ENCODE data around the gene CCDC30.

The CCDC30 gene

DNA sequence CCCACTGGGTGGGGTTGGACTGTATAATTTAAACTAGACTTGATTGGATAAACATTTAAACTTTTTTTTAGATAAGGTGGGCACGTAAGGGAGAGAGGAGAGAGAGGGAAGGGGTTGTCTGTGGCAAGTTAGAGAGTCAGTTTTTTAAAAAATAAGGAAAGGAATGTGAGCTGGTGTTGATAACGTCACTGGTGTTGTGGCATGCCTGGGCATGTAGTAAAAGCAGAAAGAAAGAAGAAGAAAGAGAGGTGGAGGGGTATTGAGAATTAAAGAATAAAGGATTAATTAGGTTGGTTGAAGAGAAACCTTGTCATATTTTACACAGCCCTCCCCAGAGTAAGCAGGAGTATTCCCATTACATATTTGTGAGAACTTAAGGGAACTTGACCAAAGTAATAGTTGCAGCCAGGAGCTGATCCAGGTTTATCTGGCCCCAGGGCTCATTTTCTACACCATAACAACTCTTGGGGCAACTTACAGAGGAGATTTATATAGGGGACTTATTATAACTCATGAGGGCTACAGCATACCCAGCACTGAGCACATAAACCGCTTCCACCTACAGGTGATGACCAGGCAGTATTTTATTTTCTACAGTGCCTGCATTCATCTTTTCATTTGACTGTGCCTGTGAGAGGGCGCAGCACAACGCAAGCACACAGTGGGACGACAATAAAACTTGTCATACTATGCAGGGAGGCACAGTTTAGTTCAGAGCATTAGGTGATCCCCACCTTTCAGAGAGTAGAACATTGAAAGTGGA, 70.2 kb downstream of the CCDC30 start:
- H3K4me3 ChIP-seq (ENCODE audit: low read depth, low read length), result no peak overlapping the region
- TF ChIP-seq, protein P1, sequence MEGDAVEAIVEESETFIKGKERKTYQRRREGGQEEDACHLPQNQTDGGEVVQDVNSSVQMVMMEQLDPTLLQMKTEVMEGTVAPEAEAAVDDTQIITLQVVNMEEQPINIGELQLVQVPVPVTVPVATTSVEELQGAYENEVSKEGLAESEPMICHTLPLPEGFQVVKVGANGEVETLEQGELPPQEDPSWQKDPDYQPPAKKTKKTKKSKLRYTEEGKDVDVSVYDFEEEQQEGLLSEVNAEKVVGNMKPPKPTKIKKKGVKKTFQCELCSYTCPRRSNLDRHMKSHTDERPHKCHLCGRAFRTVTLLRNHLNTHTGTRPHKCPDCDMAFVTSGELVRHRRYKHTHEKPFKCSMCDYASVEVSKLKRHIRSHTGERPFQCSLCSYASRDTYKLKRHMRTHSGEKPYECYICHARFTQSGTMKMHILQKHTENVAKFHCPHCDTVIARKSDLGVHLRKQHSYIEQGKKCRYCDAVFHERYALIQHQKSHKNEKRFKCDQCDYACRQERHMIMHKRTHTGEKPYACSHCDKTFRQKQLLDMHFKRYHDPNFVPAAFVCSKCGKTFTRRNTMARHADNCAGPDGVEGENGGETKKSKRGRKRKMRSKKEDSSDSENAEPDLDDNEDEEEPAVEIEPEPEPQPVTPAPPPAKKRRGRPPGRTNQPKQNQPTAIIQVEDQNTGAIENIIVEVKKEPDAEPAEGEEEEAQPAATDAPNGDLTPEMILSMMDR (IDR thresholded peaks at IDR 0.05; ENCODE audit: insufficient read depth, low read depth, low read length, missing control alignments), result no peak
- DNase-seq (ENCODE audit: low read depth), result no peak

DNA sequence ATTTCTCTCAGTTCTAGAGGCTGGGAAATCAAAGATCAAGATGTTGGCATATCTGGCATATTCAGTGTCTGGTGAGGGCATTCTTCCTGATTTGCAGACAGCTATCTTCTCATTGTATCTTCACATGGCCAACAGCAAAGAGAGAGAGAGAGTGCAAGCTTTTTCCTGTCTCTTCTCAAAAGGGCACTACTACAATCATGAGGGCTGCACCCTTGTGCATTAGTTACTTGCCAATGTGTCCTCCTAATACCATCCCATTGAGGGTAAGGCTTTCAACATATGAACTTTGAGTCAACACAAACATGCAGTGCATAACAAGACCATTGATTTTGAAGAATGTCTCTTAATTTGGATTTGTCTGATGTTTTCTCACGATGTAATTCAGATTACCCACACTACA, 78.0 kb downstream of the CCDC30 start:
- TF ChIP-seq, protein P1 (IDR thresholded peaks at IDR 0.05; ENCODE audit: insufficient read depth, low read depth, low read length, missing control alignments), result no peak
- H3K4me3 ChIP-seq (ENCODE audit: low read depth, low read length), result no peak overlapping the region
- no peak for DNase-seq (ENCODE audit: low read depth)

DNA sequence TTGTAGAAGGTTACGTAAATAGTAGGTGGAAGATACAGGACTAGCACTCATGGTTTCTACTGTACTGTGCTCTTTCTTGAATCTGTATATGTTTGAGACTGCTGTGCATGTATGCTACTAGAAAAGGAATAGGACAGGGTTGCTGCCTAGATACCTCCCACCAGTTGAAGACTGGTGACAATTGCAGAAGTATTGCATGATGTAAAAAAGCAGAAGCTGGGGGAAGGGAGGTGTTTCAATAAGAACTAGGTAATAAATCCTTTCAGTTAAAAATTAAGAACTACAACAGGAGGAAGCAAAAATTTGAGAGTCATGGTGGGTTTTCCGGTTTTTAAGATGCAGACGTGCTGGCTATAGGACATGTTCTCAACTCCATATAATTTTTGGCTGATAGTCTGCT, 88.1 kb downstream of the CCDC30 start:
- no peak overlapping the region for H3K4me3 ChIP-seq (ENCODE audit: low read depth, low read length)
- DNase-seq (ENCODE audit: low read depth), result no peak
- TF ChIP-seq, protein P1 (IDR thresholded peaks at IDR 0.05; ENCODE audit: insufficient read depth, low read depth, low read length, missing control alignments), result no peak

DNA sequence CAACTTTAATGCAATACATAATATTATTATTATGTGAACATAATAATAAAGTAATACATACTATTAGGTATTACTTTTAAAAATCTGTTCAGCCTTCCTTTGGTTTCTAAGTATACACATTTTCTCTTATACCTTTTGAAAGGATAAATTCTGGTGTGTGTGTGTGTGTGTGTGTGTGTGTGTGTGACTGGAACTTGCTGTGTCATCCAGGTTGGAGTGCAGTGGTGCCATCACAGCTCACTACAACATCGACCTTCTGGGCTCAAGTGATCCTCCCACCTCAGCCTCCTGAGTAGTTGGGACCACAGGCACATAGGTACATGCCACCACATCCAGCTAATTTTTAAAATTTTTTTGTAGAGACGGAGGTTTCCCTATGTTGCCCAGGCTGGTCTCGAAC, 88.5 kb downstream of the CCDC30 start:
- DNase-seq (ENCODE audit: low read depth), result no peak
- H3K4me3 ChIP-seq (ENCODE audit: low read depth, low read length), result no peak overlapping the region
- TF ChIP-seq, protein P1 (IDR thresholded peaks at IDR 0.05; ENCODE audit: insufficient read depth, low read depth, low read length, missing control alignments), result no peak

DNA sequence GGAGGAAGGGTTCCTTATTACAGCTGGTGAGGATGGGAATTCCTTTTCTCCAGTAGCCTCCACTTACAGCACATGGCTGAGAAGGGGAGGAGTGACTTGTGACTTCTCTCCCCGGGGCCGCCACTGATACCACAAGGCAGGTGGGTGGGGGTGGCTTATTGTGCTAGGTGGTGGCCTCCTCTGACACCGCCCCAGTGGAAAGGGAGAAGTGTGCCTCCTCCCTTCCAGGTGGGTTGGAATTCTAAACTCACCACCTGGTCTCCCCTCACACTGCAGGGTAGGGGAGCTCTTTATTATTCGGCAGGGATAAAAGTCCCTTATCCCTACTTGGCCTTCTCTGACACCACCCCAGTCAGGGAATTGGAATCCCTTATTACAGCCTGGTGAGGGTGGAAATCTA, 89.5 kb downstream of the CCDC30 start:
- H3K4me3 ChIP-seq (ENCODE audit: low read depth, low read length), result no peak overlapping the region
- TF ChIP-seq, protein P1 (IDR thresholded peaks at IDR 0.05; ENCODE audit: insufficient read depth, low read depth, low read length, missing control alignments), result no peak
- no peak for DNase-seq (ENCODE audit: low read depth)

DNA sequence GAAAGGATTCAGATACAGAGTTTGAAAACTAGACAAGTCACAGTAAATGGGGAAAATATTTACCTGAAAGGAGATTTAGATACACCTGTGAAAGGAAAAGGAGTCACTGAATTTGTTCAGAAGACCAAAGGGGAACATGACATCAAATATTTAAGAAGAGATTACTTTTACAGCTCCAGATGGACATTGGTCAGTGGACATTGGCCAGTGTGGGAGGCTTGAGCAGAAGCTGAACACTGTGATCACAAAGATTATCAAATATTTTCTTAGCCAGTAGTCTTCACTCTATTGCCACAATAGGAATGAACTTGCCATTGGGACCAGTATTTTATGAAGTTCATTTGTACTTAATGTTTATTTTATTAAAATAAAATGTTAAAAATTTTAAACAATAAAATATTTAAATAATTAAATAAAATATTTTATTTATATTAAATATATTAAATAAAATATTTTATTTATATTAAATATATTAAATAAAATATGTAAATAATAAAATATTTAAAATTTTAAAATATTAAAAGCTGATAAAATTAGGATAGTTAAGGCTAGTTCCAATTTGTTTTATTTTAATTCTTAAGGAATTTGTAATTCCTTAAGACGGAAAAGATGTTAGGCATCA, 94.3 kb downstream of the CCDC30 start:
- no peak overlapping the region for H3K4me3 ChIP-seq (ENCODE audit: low read depth, low read length)
- TF ChIP-seq, protein P1 (IDR thresholded peaks at IDR 0.05; ENCODE audit: insufficient read depth, low read depth, low read length, missing control alignments), result no peak
- DNase-seq (ENCODE audit: low read depth), result no peak
